Neural cell (in vitro differentiated cells): ENCODE data around the gene ATXN1L. TPM values are rescaled to one million over a fixed set of nuclear protein-coding genes. Genes with fewer than 3 reads are reported as not detected.

Experiments used
- H2AFZ ChIP-seq: fragments of 200-600, 300-800 bp; sonication (generic), shearing (Covaris generic); 2 replicates; pipeline ENCODE4 v1.6.0; 2014; ENCODE audit warnings: low read depth, mild to moderate bottlenecking, antibody characterized with exemption, low read length, moderate library complexity
- H3F3A ChIP-seq: fragments of 200-600 bp; shearing (Covaris generic); 2 replicates; pipeline ENCODE4 v1.6.1; 2016; ENCODE audit warnings: mild to moderate bottlenecking, moderate library complexity, mixed read lengths, antibody characterized with exemption, low read length; ENCODE audit not compliant: insufficient read depth, poor library complexity, severe bottlenecking
- H3K27ac ChIP-seq: fragments of 200-600, 300-800 bp; sonication (generic), shearing (Covaris generic); 2 replicates; pipeline ENCODE4 v1.5.1; 2014; ENCODE audit warnings: mild to moderate bottlenecking, low read length, moderate library complexity
- H3K27me3 ChIP-seq: fragments of 300-800, 200-600 bp; sonication (generic), shearing (Covaris generic); 2 replicates; pipeline ENCODE4 v1.6.0; 2014; ENCODE audit warnings: mild to moderate bottlenecking, low read depth, low read length, moderate library complexity; ENCODE audit not compliant: insufficient read depth
- H3K36me3 ChIP-seq: fragments of 300-800, 200-600 bp; sonication (generic), shearing (Covaris generic); 2 replicates; pipeline ENCODE4 v1.5.1; 2014; ENCODE audit warnings: mild to moderate bottlenecking, antibody characterized with exemption, low read length, moderate library complexity; ENCODE audit not compliant: insufficient read depth
- H3K4me2 ChIP-seq: fragments of 300-800, 200-600 bp; sonication (generic), shearing (Covaris generic); 2 replicates; pipeline ENCODE4 v1.6.0; 2014; ENCODE audit warnings: mild to moderate bottlenecking, low read length
- H3K4me3 ChIP-seq: fragments of 300-800, 200-600 bp; sonication (generic), shearing (Covaris generic); 2 replicates; pipeline ENCODE4 v1.5.1; 2014; ENCODE audit warnings: mild to moderate bottlenecking, low read length, moderate library complexity
- H3K79me2 ChIP-seq: fragments of 200-600 bp; shearing (Covaris generic); replicated peaks from 2 replicates; pipeline ENCODE4 v1.6.0; 2014; ENCODE audit warnings: mild to moderate bottlenecking, low read length, moderate library complexity; ENCODE audit not compliant: insufficient read depth
- H3K9ac ChIP-seq: fragments of 300-800, 200-600 bp; sonication (generic), shearing (Covaris generic); 2 replicates; pipeline ENCODE4 v1.6.1; 2016; ENCODE audit warnings: mild to moderate bottlenecking, low read length, mixed read lengths
- H3K9me2 ChIP-seq: fragments of 200-600 bp; shearing (Covaris generic); 2 replicates; pipeline ENCODE4 v1.6.1; 2016; ENCODE audit warnings: mild to moderate bottlenecking, low read length, mixed read lengths; ENCODE audit not compliant: insufficient read depth
- H3K9me3 ChIP-seq: fragments of 200-600, 300-800 bp; sonication (generic), shearing (Covaris generic); 2 replicates; pipeline ENCODE4 v1.6.1; 2016; ENCODE audit warnings: mild to moderate bottlenecking, mixed run types, low read length, moderate library complexity, mixed read lengths
- H4K20me1 ChIP-seq: fragments of 200-600 bp; shearing (Covaris generic); 2 replicates; pipeline ENCODE4 v1.6.1; 2016; ENCODE audit warnings: mild to moderate bottlenecking, mixed run types; ENCODE audit not compliant: insufficient read depth
- CTCF ChIP-seq: fragments of 450-650 bp; IDR thresholded peaks from 2 replicates; pipeline ENCODE4 v1.5.1; 2014; ENCODE audit warnings: antibody characterized with exemption, mild to moderate bottlenecking, moderate library complexity; ENCODE audit not compliant: poor library complexity, severe bottlenecking
- EP300 ChIP-seq: fragments of 450-650 bp; conservative IDR thresholded peaks from 2 replicates; pipeline ENCODE4 v1.6.1; 2014; ENCODE audit warnings: antibody characterized with exemption, mild to moderate bottlenecking, moderate library complexity; ENCODE audit not compliant: poor library complexity, severe bottlenecking
- EZH2 ChIP-seq: fragments of 200-600, 300-800 bp; shearing (Covaris generic), sonication (generic); IDR thresholded peaks from 2 replicates; pipeline ENCODE4 v1.6.1; 2014; ENCODE audit warnings: antibody characterized with exemption, low read length, borderline replicate concordance, mild to moderate bottlenecking; ENCODE audit not compliant: insufficient read depth, poor library complexity, severe bottlenecking
- MXI1 ChIP-seq: fragments of 450-650 bp; conservative IDR thresholded peaks from 2 replicates; pipeline ENCODE4 v1.6.1; 2014; ENCODE audit warnings: antibody characterized with exemption, mild to moderate bottlenecking; ENCODE audit not compliant: poor library complexity, severe bottlenecking
- POLR2AphosphoS5 ChIP-seq: IDR thresholded peaks from 2 replicates; pipeline ENCODE4 v1.6.1; 2012
- RAD21 ChIP-seq: fragments of 450-650 bp; conservative IDR thresholded peaks from 2 replicates; pipeline ENCODE4 v1.6.1; 2014; ENCODE audit warnings: antibody characterized with exemption, mild to moderate bottlenecking, moderate library complexity
- REST ChIP-seq: IDR thresholded peaks from 2 replicates; pipeline ENCODE4 v1.6.1; 2012; ENCODE audit warnings: borderline replicate concordance
- SMC3 ChIP-seq: fragments of 450-650 bp; conservative IDR thresholded peaks from 2 replicates; pipeline ENCODE4 v1.6.1; 2014; ENCODE audit warnings: antibody characterized with exemption, mild to moderate bottlenecking, moderate library complexity; ENCODE audit not compliant: poor library complexity
- TAF1 ChIP-seq: IDR thresholded peaks from 2 replicates; pipeline ENCODE4 v1.6.1; 2012; ENCODE audit warnings: low read depth
- polyA plus RNA-seq: library from polyadenylated mRNA; depleted of rRNA; stranded (reverse); fragments of >200 nt; gene quantifications from 2 replicates; pipeline ENCODE4 v1.2.3, GENCODE V29; 2014

ATXN1L gene
- polyA plus RNA-seq, 1 donor from 2014 or later, result 9.5 TPM

- no peak overlapping the region for H3K9ac ChIP-seq
- H2AFZ ChIP-seq, result no peak overlapping the region
- H3F3A ChIP-seq, result peaks cover 4% of the 10 kb centered on the region
- no peaks in the 10 kb centered on the region for H4K20me1 ChIP-seq
- H3K36me3 ChIP-seq, result no peaks in the 10 kb centered on the region
- H3K79me2 ChIP-seq, result peaks cover 79% of the 10 kb centered on the region
- H3K4me2 ChIP-seq, result no peak overlapping the region
- no peaks in the 10 kb centered on the region for H3K9me3 ChIP-seq
- no peak overlapping the region for H3K27ac ChIP-seq
- no peak for TF ChIP-seq TAF1
- TF ChIP-seq EZH2, result no peak
- TF ChIP-seq CTCF, result no peak
- TF ChIP-seq EP300, result no peak
- no peak for TF ChIP-seq RAD21
- no peak for TF ChIP-seq POLR2AphosphoS5
- no peaks in the 10 kb centered on the region for H3K9me2 ChIP-seq
- H3K4me3 ChIP-seq, result no peak overlapping the region
- H3K27me3 ChIP-seq, result no peaks in the 10 kb centered on the region
Observed at GRCh38 chr16:71899171-71899570, 53.4 kb downstream of the ATXN1L start.

- no peak overlapping the region for H3K9ac ChIP-seq
- H2AFZ ChIP-seq, result no peak overlapping the region
- TF ChIP-seq RAD21 (no peak), EP300 (no peak), EZH2 (no peak), SMC3 (no peak), TAF1 (no peak), MXI1 (no peak), CTCF (no peak), REST (no peak), POLR2AphosphoS5 (no peak)
- H3K79me2 ChIP-seq, result peaks cover 91% of the 10 kb centered on the region
- no peaks in the 10 kb centered on the region for H3K27me3 ChIP-seq
- no peaks in the 10 kb centered on the region for H3K9me3 ChIP-seq
- no peak overlapping the region for H3K4me3 ChIP-seq
- H3F3A ChIP-seq, result no peaks in the 10 kb centered on the region
- H3K4me2 ChIP-seq, result no peak overlapping the region
- no peaks in the 10 kb centered on the region for H4K20me1 ChIP-seq
- no peaks in the 10 kb centered on the region for H3K36me3 ChIP-seq
- no peak overlapping the region for H3K27ac ChIP-seq
- H3K9me2 ChIP-seq, result no peaks in the 10 kb centered on the region
Observed at GRCh38 chr16:71902656-71903365, 57.0 kb downstream of the ATXN1L start.
